T-helper 2 cell (primary cell): ENCODE data around the gene RASSF5.
"Not testable (repeated sequence)": the region's sequence is repeated elsewhere in the genome, so short reads cannot be mapped to it uniquely, and the experiment has no call there.

Experiments used
- DNase-seq, 5 experiments: peaks; one replicate each; pipeline versions ENCODE4 v3.0.0 to v3.0.0-alpha.2; 2012 to 2022

The RASSF5 gene

GRCh38 chr1:206589206-206589605, 81.9 kb downstream of the RASSF5 start:
- DNase-seq, result no peak

GRCh38 chr1:206590025-206590758, 82.9 kb downstream of the RASSF5 start:
- DNase-seq, result peak in 2 of 5 experiments; percentile 71 to 88

GRCh38 chr1:206591226-206591625, 83.9 kb downstream of the RASSF5 start:
- DNase-seq, result no peak

GRCh38 chr1:206591696-206592095, 84.4 kb downstream of the RASSF5 start:
- DNase-seq, result no peak

- DNase-seq, result no peak
Observed at GRCh38 chr1:206593351-206593925, 86.1 kb downstream of the RASSF5 start.

GRCh38 chr1:206595581-206596318, 88.4 kb downstream of the RASSF5 start:
- DNase-seq, result no peak

GRCh38 chr1:206596319-206596666, 89.0 kb downstream of the RASSF5 start:
- DNase-seq, result no peak

- no peak for DNase-seq
Observed at GRCh38 chr1:206600527-206600926, 93.2 kb downstream of the RASSF5 start.

GRCh38 chr1:206604861-206605260, 97.5 kb downstream of the RASSF5 start:
- no peak for DNase-seq

GRCh38 chr1:206606867-206607266, 99.5 kb downstream of the RASSF5 start:
- peak in 1 of 5 experiments; percentile 43 for DNase-seq

GRCh38 chr1:206608108-206608698, 100.9 kb downstream of the RASSF5 start:
- peak in 4 of 5 experiments; percentile 32 to 68 (median 44) for DNase-seq

GRCh38 chr1:206609229-206609991, 102.1 kb downstream of the RASSF5 start:
- DNase-seq, result no peak

- peak; percentile 86 to 94 (median 90) for DNase-seq
Observed at GRCh38 chr1:206612129-206612876, 105.0 kb downstream of the RASSF5 start, which contains the start of gene EIF2D. Gene EIF2D (minus strand): TSS chr1:206612465. CDS start chr1:206612342, 123 bp downstream.

- DNase-seq, result not testable (repeated sequence)
Observed at GRCh38 chr1:206626396-206626795, 119.1 kb downstream of the RASSF5 start.

GRCh38 chr1:206628916-206629315, 121.6 kb downstream of the RASSF5 start:
- DNase-seq, result no peak

GRCh38 chr1:206631085-206631509, 123.8 kb downstream of the RASSF5 start:
- peak in 1 of 5 experiments; percentile 37 for DNase-seq

- no peak for DNase-seq
Observed at GRCh38 chr1:206633708-206634121, 126.4 kb downstream of the RASSF5 start.

- peak; percentile 41 to 63 (median 61) for DNase-seq
Observed at GRCh38 chr1:206634365-206635079, 127.2 kb downstream of the RASSF5 start.

- DNase-seq, result peak; percentile 77 to 90 (median 87)
Observed at GRCh38 chr1:206635080-206635977, 128.0 kb downstream of the RASSF5 start, which contains the start of gene DYRK3. Gene DYRK3 (plus strand): TSS chr1:206635536. CDS start chr1:206635704, 168 bp downstream.

- DNase-seq, result peak in 1 of 5 experiments; percentile 8
Observed at GRCh38 chr1:206635978-206636345, 128.6 kb downstream of the RASSF5 start.
